ENCODE data around the gene LINC00632. TPM values are rescaled to one million over a fixed set of nuclear protein-coding genes. Genes with fewer than 3 reads are reported as not detected.

LINC00632 gene
- total and polyA plus RNA-seq, 10 donors = 0.12 to 143 (median 24.7) TPM

DNA sequence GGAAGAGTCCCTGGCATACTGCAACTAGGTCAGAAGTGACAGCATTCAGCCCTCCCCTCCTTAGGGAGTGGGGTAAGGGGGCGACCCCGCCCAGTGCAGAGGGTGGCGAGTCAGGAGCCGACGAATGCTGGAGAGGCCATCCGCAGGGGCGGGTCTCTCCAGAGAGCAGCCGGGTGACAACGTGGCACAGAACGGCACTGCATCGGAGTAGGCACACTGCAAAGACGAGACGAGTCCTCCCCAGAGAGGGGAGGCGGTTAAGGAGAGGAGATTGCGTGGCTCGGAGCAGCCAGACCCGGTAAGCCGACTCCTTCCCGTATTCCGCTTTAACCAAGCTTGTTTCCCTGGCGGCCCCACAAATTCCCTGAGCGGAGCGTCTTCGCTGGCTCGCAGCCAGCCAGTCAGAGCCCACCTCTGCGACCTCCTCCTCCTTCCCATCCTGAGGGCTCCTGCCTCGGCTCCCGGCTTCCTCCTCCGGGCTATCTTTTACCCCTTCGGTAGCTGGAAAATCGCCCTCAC, 54.9 kb downstream of the LINC00632 start:
- Histone ChIP-seq H3K9me3 (no peaks in the 10 kb centered on the region), H3K4me1 (peaks cover 0 to 6% (median 0%) of the 10 kb centered on the region in 6 donors), H3K27me3 (replicated peaks in 1 of 7) (peaks cover 0 to 33% (median 19%) of the 10 kb centered on the region in 7 donors), H3K27ac (no peak overlapping the region), H3K4me3 (peak overlapping the region in 4 of 8 donors; percentile 7 to 56 (median 16)), H3K36me3 (no peaks in the 10 kb centered on the region)
- TF ChIP-seq, protein P1, sequence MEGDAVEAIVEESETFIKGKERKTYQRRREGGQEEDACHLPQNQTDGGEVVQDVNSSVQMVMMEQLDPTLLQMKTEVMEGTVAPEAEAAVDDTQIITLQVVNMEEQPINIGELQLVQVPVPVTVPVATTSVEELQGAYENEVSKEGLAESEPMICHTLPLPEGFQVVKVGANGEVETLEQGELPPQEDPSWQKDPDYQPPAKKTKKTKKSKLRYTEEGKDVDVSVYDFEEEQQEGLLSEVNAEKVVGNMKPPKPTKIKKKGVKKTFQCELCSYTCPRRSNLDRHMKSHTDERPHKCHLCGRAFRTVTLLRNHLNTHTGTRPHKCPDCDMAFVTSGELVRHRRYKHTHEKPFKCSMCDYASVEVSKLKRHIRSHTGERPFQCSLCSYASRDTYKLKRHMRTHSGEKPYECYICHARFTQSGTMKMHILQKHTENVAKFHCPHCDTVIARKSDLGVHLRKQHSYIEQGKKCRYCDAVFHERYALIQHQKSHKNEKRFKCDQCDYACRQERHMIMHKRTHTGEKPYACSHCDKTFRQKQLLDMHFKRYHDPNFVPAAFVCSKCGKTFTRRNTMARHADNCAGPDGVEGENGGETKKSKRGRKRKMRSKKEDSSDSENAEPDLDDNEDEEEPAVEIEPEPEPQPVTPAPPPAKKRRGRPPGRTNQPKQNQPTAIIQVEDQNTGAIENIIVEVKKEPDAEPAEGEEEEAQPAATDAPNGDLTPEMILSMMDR (IDR thresholded peaks at IDR 0.05 in 8 of 11, conservative IDR thresholded peaks at IDR 0.05 in 3 of 11) = no peak
- TF ChIP-seq POLR2AphosphoS5 (IDR thresholded peaks at IDR 0.05) (no peak), POLR2A (IDR thresholded peaks at IDR 0.05) (no peak)
- no peak for DNase-seq
- 1 to 29% (median 4%) methylated on average over 7 to 31 of the region's 31 CpGs for WGBS, 5 donors
- intact Hi-C loops (cut with DNase I; ENCODE audit: low total_unique reads) = loop anchor here (10.0 kb wide), 1 partner anchor 510 kb away; no protein-coding TSS in a partner anchor

DNA sequence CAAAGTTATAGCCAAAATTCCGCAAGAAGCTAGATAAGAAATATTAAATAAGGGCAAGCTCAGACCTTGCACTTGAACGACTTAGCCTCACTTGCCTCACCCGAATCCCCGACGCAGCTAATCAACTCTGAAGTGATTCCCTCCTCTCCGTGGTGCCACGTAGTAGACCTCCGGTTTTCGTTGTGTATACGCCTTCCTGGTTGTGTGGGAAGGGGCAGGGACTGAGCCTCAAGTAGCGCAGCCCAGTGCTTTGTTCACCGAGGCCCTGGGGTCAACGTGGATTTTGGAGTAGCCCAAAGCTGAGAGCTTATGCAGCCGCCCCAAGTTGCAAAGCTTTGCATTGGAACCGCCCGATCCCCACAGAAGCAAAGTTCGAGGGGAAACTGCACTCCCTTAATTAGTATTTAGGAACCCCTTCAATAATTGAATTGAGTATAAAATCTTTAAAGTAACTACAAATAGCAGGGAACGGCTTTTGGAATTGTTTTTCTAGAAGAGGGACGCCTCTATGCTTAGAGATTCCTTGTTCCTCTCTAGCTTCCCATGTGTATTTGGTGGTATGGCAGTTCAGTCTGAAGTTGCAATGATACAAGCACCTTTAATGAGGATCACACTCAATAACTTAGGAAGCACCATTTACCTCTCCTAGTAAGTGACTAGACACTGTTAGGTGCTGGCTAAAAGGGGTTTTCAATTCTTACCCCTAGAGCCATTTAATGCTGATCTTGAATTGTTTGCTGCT, 55.7 kb downstream of the LINC00632 start:
- Histone ChIP-seq H3K36me3 (no peaks in the 10 kb centered on the region), H3K27me3 (replicated peaks in 1 of 7) (peaks cover 0 to 32% (median 19%) of the 10 kb centered on the region in 7 donors), H3K4me1 (peaks cover 0 to 6% (median 0%) of the 10 kb centered on the region in 6 donors), H3K9me3 (no peaks in the 10 kb centered on the region), H3K4me3 (peak overlapping the region in 3 of 8 donors; percentile 7 to 56 (median 25)), H3K27ac (no peak overlapping the region)
- DNase-seq = no peak
- TF ChIP-seq, protein P1 (IDR thresholded peaks at IDR 0.05 in 8 of 11, conservative IDR thresholded peaks at IDR 0.05 in 3 of 11) = no peak
- TF ChIP-seq POLR2A (IDR thresholded peaks at IDR 0.05) (no peak), POLR2AphosphoS5 (IDR thresholded peaks at IDR 0.05) (no peak)
- intact Hi-C loops (cut with DNase I; ENCODE audit: low total_unique reads) = loop anchor here (10.0 kb wide), 1 partner anchor 510 kb away; no protein-coding TSS in a partner anchor
- 2 to 31% (median 6%) methylated on average over 19 of the region's 19 CpGs for WGBS, 5 donors

DNA sequence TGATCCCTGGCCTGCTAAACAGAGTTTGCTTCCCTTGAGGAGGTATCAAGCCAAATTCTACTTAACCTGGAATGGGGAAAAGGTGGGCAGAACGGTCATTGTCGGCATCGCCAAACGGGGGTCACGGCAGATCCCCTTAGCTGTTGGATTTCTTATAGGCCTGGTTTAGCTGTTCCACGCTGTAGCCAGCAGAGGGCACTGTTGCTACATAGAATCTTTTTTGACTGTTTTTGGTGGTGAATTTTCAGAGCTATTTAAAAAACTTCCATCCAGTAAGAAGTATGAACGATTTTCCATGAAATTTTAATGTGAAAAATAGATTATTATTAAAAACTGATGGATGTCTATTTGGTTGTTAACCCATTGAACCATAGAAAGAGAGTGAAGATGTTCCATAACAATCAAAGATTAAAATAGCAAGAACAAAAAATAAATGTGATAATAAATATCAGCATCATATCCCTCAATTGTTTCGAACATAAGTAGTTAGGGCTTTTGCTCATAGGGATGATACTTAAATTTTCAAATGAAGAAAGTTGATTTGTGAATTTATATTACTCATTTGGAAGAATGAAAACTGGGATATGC, 56.6 kb downstream of the LINC00632 start:
- 8 to 9% (median 8%) methylated on average over 8 of the region's 8 CpGs for WGBS, 5 donors
- TF ChIP-seq POLR2AphosphoS5 (IDR thresholded peaks at IDR 0.05) (no peak), POLR2A (IDR thresholded peaks at IDR 0.05) (no peak)
- TF ChIP-seq, protein P1 (IDR thresholded peaks at IDR 0.05 in 8 of 11, conservative IDR thresholded peaks at IDR 0.05 in 3 of 11) = peak; percentile 8 to 81 (median 68)
- intact Hi-C loops (cut with DNase I; ENCODE audit: low total_unique reads) = loop anchor here (10.0 kb wide), 1 partner anchor 509 kb away; no protein-coding TSS in a partner anchor
- Histone ChIP-seq H3K4me1 (peaks cover 0 to 6% (median 0%) of the 10 kb centered on the region in 6 donors), H3K4me3 (no peak overlapping the region), H3K9me3 (no peaks in the 10 kb centered on the region), H3K27me3 (replicated peaks in 1 of 7) (peaks cover 0 to 30% (median 19%) of the 10 kb centered on the region in 7 donors), H3K36me3 (no peaks in the 10 kb centered on the region), H3K27ac (no peak overlapping the region)
- no peak for DNase-seq

Data from spleen (tissue), 11 donors.